K562 (cell line): Measurements from ENCODE around the gene SOX21.

Source experiments
- ARID1B ChIP-seq: fragments of 450-650 bp; IDR thresholded peaks from 2 replicates; pipeline ENCODE4 v1.6.1; 2016; ENCODE audit warnings: antibody characterized with exemption, mild to moderate bottlenecking, inconsistent platforms
- ATF7 ChIP-seq: fragments of 450-650 bp; IDR thresholded peaks from 2 replicates; pipeline ENCODE4 v1.7.1; 2014; ENCODE audit warnings: mild to moderate bottlenecking, moderate library complexity
- CTCF ChIP-seq, 3 experiments: IDR thresholded peaks in 2 of 3; conservative IDR thresholded peaks in 1 of 3; 2 replicates each; pipeline ENCODE4 v1.5.1; 2011 to 2012; ENCODE audit warnings: low read length in 3 of 3, mild to moderate bottlenecking in 3 of 3, control low read depth in 2 of 3, improper control_type of control experiment in 1 of 3, inconsistent platforms in 1 of 3, low read depth in 1 of 3, mixed read lengths in 1 of 3, moderate library complexity in 1 of 3; ENCODE audit not compliant: insufficient read depth in 2 of 3
- DEAF1 ChIP-seq: fragments of 450-650 bp; formaldehyde crosslinking; IDR thresholded peaks from 2 replicates; pipeline ENCODE4 v1.4.0; 2020; ENCODE audit warnings: mild to moderate bottlenecking, moderate library complexity
- HDAC6 ChIP-seq: IDR thresholded peaks from 2 replicates; pipeline ENCODE4 v1.6.1; 2012; ENCODE audit warnings: low read depth, mild to moderate bottlenecking, control low read depth, inconsistent platforms, low read length, moderate library complexity
- HMG20A ChIP-seq: fragments of 450-650 bp; formaldehyde crosslinking; conservative IDR thresholded peaks from 2 replicates; pipeline ENCODE4 v1.4.0; 2020; ENCODE audit warnings: mild to moderate bottlenecking, mixed read lengths
- MXD1 ChIP-seq: fragments of 250-450 bp; sonication (Bioruptor Pico); IDR thresholded peaks from 2 replicates; pipeline ENCODE4 v1.8.0; 2021; ENCODE audit warnings: borderline replicate concordance, mild to moderate bottlenecking, moderate library complexity; ENCODE audit not compliant: poor library complexity, severe bottlenecking
- PHB2 ChIP-seq: fragments of 450-650 bp; IDR thresholded peaks from 2 replicates; pipeline ENCODE4 v1.6.1; 2017; ENCODE audit warnings: low read depth
- POLR2A ChIP-seq: fragments of 450-650 bp; conservative IDR thresholded peaks from 2 replicates; pipeline ENCODE4 v1.6.1; 2016
- PRDM10 ChIP-seq: fragments of 450-650 bp; IDR thresholded peaks from 2 replicates; pipeline ENCODE4 v1.6.1; 2018; ENCODE audit not compliant: partially characterized antibody
- PTRF ChIP-seq: fragments of 450-650 bp; IDR thresholded peaks from 2 replicates; pipeline ENCODE4 v1.6.1; 2016; ENCODE audit warnings: mild to moderate bottlenecking, missing genetic modification characterization, missing compliant biosample characterization
- SIX5 ChIP-seq, 2 experiments: IDR thresholded peaks; 2 replicates each; pipeline ENCODE4 v1.6.1; 2011; ENCODE audit warnings: low read length in 2 of 2, borderline replicate concordance in 1 of 2, low read depth in 1 of 2, mild to moderate bottlenecking in 1 of 2, moderate library complexity in 1 of 2; ENCODE audit not compliant: insufficient read depth in 1 of 2
- TGIF2 ChIP-seq: sonication (generic); formaldehyde crosslinking; IDR thresholded peaks from 2 replicates; pipeline ENCODE4 v1.8.1; 2022; ENCODE audit warnings: mild to moderate bottlenecking, missing genetic modification reagents, moderate library complexity

- TF ChIP-seq CTCF (IDR thresholded peaks at IDR 0.05 in 2 of 3, conservative IDR thresholded peaks at IDR 0.05 in 1 of 3; ENCODE audit: insufficient read depth in 2 of 3, low read depth in 1 of 3, low read length in 3 of 3) (no peak), DEAF1 (CRISPR knock-in tag) (no peak), TGIF2 (CRISPR knock-in tag) (no peak), HMG20A (CRISPR knock-in tag) (no peak), PRDM10 (no peak), ATF7 (no peak), HDAC6 (no peak), POLR2A (no peak), MXD1 (CRISPR knock-in tag) (no peak), SIX5 (IDR thresholded peaks at IDR 0.05; ENCODE audit: borderline replicate concordance in 1 of 2, insufficient read depth in 1 of 2, low read depth in 1 of 2, low read length in 2 of 2) (no peak), PTRF (tag) (no peak), ARID1B (no peak), PHB2 (no peak)
Measured at GRCh38 chr13:94706843-94707399, 5.4 kb downstream of the SOX21 start.
